SK-N-SH (cell line): Measurements from ENCODE around the gene MYO15B. TPM values are rescaled to one million over a fixed set of nuclear protein-coding genes. Genes with fewer than 3 reads are reported as not detected.

Experiments used
- CTCF ChIA-PET: fragments of 300-600, 350-600 bp; formaldehyde crosslinking; extraction: SDS; loops from one replicate; lab custom pipeline; 2021; lab: Yijun Ruan, JAX
- POLR2A ChIA-PET: fragments of 350-600 bp; sonication (Branson Sonifier 250); formaldehyde crosslinking; extraction: SDS; loops from one replicate; lab custom pipeline; 2020; ENCODE audit warnings: antibody characterized with exemption, inconsistent platforms; lab: Yijun Ruan, JAX
- DNase-seq: peaks from one replicate; pipeline ENCODE4 v3.0.0; 2012
- H2AFZ ChIP-seq: fragments of 200-600 bp; sonication (generic); 2 replicates; pipeline ENCODE4 v1.8.1; 2016; ENCODE audit warnings: antibody characterized with exemption, mild to moderate bottlenecking, low read depth
- H3F3A ChIP-seq: fragments of 200-600 bp; sonication (generic); replicated peaks from 2 replicates; pipeline ENCODE3; 2016; ENCODE audit warnings: antibody characterized with exemption, mild to moderate bottlenecking; ENCODE audit not compliant: insufficient read depth
- H3K27ac ChIP-seq, 2 experiments: fragments of 200-500 bp in 1 of 2; fragments of 200-600 bp in 1 of 2; sonication (Bioruptor generic) in 1 of 2; sonication (generic), shearing (Covaris generic) in 1 of 2; 2 replicates each; pipeline versions ENCODE4 v1.5.1 to v1.6.1; 2014 to 2016; ENCODE audit warnings: low read depth in 2 of 2, inconsistent platforms in 1 of 2, low read length in 1 of 2, mild to moderate bottlenecking in 1 of 2, mixed read lengths in 1 of 2
- H3K27me3 ChIP-seq: fragments of 200-600 bp; sonication (generic), shearing (Covaris generic); 2 replicates; pipeline ENCODE4 v1.6.1; 2016; ENCODE audit warnings: mixed run types; ENCODE audit not compliant: insufficient read depth
- H3K36me3 ChIP-seq, 2 experiments: fragments of 200-500 bp in 1 of 2; fragments of 200-600 bp in 1 of 2; sonication (Bioruptor generic) in 1 of 2; sonication (generic) in 1 of 2; replicated peaks in 1 of 2; 2 replicates each; pipeline versions ENCODE3 to v1.5.1; 2014 to 2016; ENCODE audit warnings: low read length in 1 of 2, mild to moderate bottlenecking in 1 of 2; ENCODE audit not compliant: insufficient read depth in 2 of 2, control insufficient read depth in 1 of 2
- H3K4me1 ChIP-seq, 2 experiments: fragments of 200-500 bp in 1 of 2; fragments of 200-600 bp in 1 of 2; sonication (Bioruptor generic) in 1 of 2; sonication (generic), shearing (Covaris generic) in 1 of 2; 2 replicates each; pipeline versions ENCODE4 v1.5.1 to v1.6.1; 2014 to 2016; ENCODE audit warnings: low read depth in 1 of 2, low read length in 1 of 2, mixed run types in 1 of 2; ENCODE audit not compliant: insufficient read depth in 2 of 2, control insufficient read depth in 1 of 2
- H3K4me2 ChIP-seq: fragments of 200-600 bp; sonication (generic), shearing (Covaris generic); 2 replicates; pipeline ENCODE4 v1.6.1; 2017; ENCODE audit warnings: mixed run types
- H3K4me3 ChIP-seq, 2 experiments: fragments of 200-500 bp in 1 of 2; fragments of 200-600 bp in 1 of 2; sonication (Bioruptor generic) in 1 of 2; sonication (generic), shearing (Covaris generic) in 1 of 2; 2 replicates each; pipeline versions ENCODE4 v1.5.1 to v1.8.1; 2014 to 2016; ENCODE audit warnings: low read depth in 2 of 2, inconsistent platforms in 1 of 2, low read length in 1 of 2, mild to moderate bottlenecking in 1 of 2, mixed read lengths in 1 of 2, moderate library complexity in 1 of 2
- H3K79me2 ChIP-seq: fragments of 200-600 bp; sonication (generic); 2 replicates; pipeline ENCODE4 v1.8.1; 2017; ENCODE audit warnings: mild to moderate bottlenecking; ENCODE audit not compliant: insufficient read depth
- H3K9ac ChIP-seq: fragments of 200-600 bp; sonication (generic); 2 replicates; pipeline ENCODE4 v1.6.1; 2017; ENCODE audit warnings: mixed run types
- H3K9me2 ChIP-seq: fragments of 200-600 bp; sonication (generic); 2 replicates; pipeline ENCODE4 v1.6.1; 2017; ENCODE audit warnings: mixed run types
- H3K9me3 ChIP-seq: fragments of 200-600 bp; sonication (generic); 2 replicates; pipeline ENCODE4 v1.6.1; 2017; ENCODE audit warnings: mixed run types, mild to moderate bottlenecking, moderate library complexity
- H4K20me1 ChIP-seq: fragments of 200-600 bp; sonication (generic); 2 replicates; pipeline ENCODE4 v1.6.1; 2017; ENCODE audit warnings: mild to moderate bottlenecking, mixed run types; ENCODE audit not compliant: insufficient read depth
- CTCF ChIP-seq: fragments of 200-600 bp; sonication (generic); IDR thresholded peaks from 2 replicates; pipeline ENCODE4 v1.6.1; 2017; ENCODE audit warnings: antibody characterized with exemption, mild to moderate bottlenecking, moderate library complexity
- ELF1 ChIP-seq: IDR thresholded peaks from 2 replicates; pipeline ENCODE4 v1.4.0; 2012
- EP300 ChIP-seq, 2 experiments: IDR thresholded peaks; 2 replicates each; pipeline versions ENCODE4 v1.4.0 to v1.6.1; 2012; ENCODE audit warnings: borderline replicate concordance in 1 of 2, low read depth in 1 of 2, low read length in 1 of 2
- FOSL2 ChIP-seq: IDR thresholded peaks from 2 replicates; pipeline ENCODE4 v1.4.0; 2012; ENCODE audit warnings: low read depth, mild to moderate bottlenecking, moderate library complexity, borderline replicate concordance
- GABPA ChIP-seq: IDR thresholded peaks from 2 replicates; pipeline ENCODE4 v1.4.0; 2012; ENCODE audit warnings: low read depth, mild to moderate bottlenecking
- IRF3 ChIP-seq: fragments of 150-350 bp; IDR thresholded peaks from 2 replicates; pipeline ENCODE4 v1.6.1; 2016; ENCODE audit warnings: mild to moderate bottlenecking, low read depth, low read length
- JUND ChIP-seq: IDR thresholded peaks from 2 replicates; pipeline ENCODE4 v1.4.0; 2012
- MEF2A ChIP-seq: IDR thresholded peaks from 2 replicates; pipeline ENCODE4 v1.4.0; 2012; ENCODE audit warnings: low read depth, borderline replicate concordance
- MXI1 ChIP-seq: IDR thresholded peaks from 2 replicates; pipeline ENCODE4 v1.6.1; 2012; ENCODE audit warnings: mild to moderate bottlenecking, low read depth, low read length, improper control_type of control experiment
- PBX3 ChIP-seq: IDR thresholded peaks from 2 replicates; pipeline ENCODE4; 2012
- POLR2AphosphoS5 ChIP-seq: IDR thresholded peaks from 2 replicates; pipeline ENCODE4 v1.6.1; 2012; ENCODE audit warnings: low read depth, low read length
- REST ChIP-seq: IDR thresholded peaks from 2 replicates; pipeline ENCODE4 v1.6.1; 2012; ENCODE audit warnings: mild to moderate bottlenecking, low read depth, low read length, moderate library complexity
- RFX5 ChIP-seq: IDR thresholded peaks from 2 replicates; pipeline ENCODE4 v1.6.1; 2012; ENCODE audit warnings: mild to moderate bottlenecking, improper control_type of control experiment, low read length
- WGBS: methylation state at CpG from one replicate; pipeline ENCODE4 v1.1.6; 2017; ENCODE audit warnings: low lambda C conversion rate; 5-methylcytosine and 5-hydroxymethylcytosine counted together
- polyA plus RNA-seq, 3 experiments: library from polyadenylated mRNA; depleted of rRNA; stranded (reverse); fragments of >200 nt; gene quantifications; 2 replicates each; pipeline ENCODE4 v1.2.3, GENCODE V29; 2012

MYO15B gene
- polyA plus RNA-seq, 1 of the 3 experiments (the other 2 are of a cell fraction): 10.3 TPM

- no peak for TF ChIP-seq REST
- no peak for TF ChIP-seq CTCF
- no peak for TF ChIP-seq JUND
Observed at GRCh38 chr17:75627094-75627493, 39.5 kb downstream of the MYO15B start (continued).

- Histone ChIP-seq H3K9ac (no peak overlapping the region), H4K20me1 (peaks cover 10% of the 10 kb centered on the region), H3K27ac (no peak overlapping the region), H3K9me2 (no peaks in the 10 kb centered on the region), H3K27me3 (no peaks in the 10 kb centered on the region), H3K9me3 (no peaks in the 10 kb centered on the region), H3K4me1 (peaks cover 5 to 17% of the 10 kb centered on the region in 2 experiments; a peak in 3 of 4 replicates), H3K36me3 (peaks cover 0 to 50% of the 10 kb centered on the region in 2 experiments), H3K4me2 (no peak overlapping the region), H3F3A (peaks cover 2% of the 10 kb centered on the region), H3K4me3 (no peak overlapping the region), H3K79me2 (no peaks in the 10 kb centered on the region), H2AFZ (no peak overlapping the region)
- DNase-seq: no peak
- ChIA-PET POLR2A (interaction anchor here (1.1 kb wide), 1 partner anchor 119 kb away, joined by 4 read pairs; no protein-coding TSS in a partner anchor), CTCF (interaction anchor here (1.8 to 37.9 kb wide), 6 partner anchors 8 to 123 kb away, joined by 6 to 1370 read pairs (median 20); partner anchors contain the start of genes GALK1 and SMIM5)
- TF ChIP-seq FOSL2 (no peak), PBX3 (no peak), MEF2A (no peak)
- WGBS: 88% methylated on average over 6 of the region's 6 CpGs
Observed at GRCh38 chr17:75628425-75628824, 40.8 kb downstream of the MYO15B start.

GRCh38 chr17:75629157-75629556 lies 41.6 kb downstream of the MYO15B start:
- no peak overlapping the region for H3K9ac ChIP-seq
- H3K4me2 ChIP-seq: no peak overlapping the region
- no peak overlapping the region for H3K4me3 ChIP-seq
- H3F3A ChIP-seq: peaks cover 3% of the 10 kb centered on the region
- H3K36me3 ChIP-seq: peaks cover 0 to 50% of the 10 kb centered on the region in 2 experiments
- no peaks in the 10 kb centered on the region for H3K9me2 ChIP-seq
- POLR2A ChIA-PET: interaction anchor here (0.9 to 1.1 kb wide), 2 partner anchors 9 to 119 kb away, joined by 3 to 4 read pairs; no protein-coding TSS in a partner anchor
- H3K27ac ChIP-seq: no peak overlapping the region
- no peaks in the 10 kb centered on the region for H3K27me3 ChIP-seq
- CTCF ChIA-PET: interaction anchor here (1.8 to 37.9 kb wide), 6 partner anchors 9 to 122 kb away, joined by 6 to 1370 read pairs (median 20); partner anchors contain the start of genes GALK1 and SMIM5
- H3K9me3 ChIP-seq: no peaks in the 10 kb centered on the region
- H3K4me1 ChIP-seq: peaks cover 12 to 20% of the 10 kb centered on the region in 2 experiments; a peak in 3 of 4 replicates
- DNase-seq: no peak
- WGBS: 91% methylated on average over 13 of the region's 14 CpGs
- H3K79me2 ChIP-seq: no peaks in the 10 kb centered on the region
- no peak overlapping the region for H2AFZ ChIP-seq
- H4K20me1 ChIP-seq: peaks cover 16% of the 10 kb centered on the region
- TF ChIP-seq RFX5 (no peak), POLR2AphosphoS5 (no peak), ELF1 (no peak), REST (no peak), MXI1 (no peak), IRF3 (no peak), EP300 (IDR thresholded peaks at IDR 0.05; ENCODE audit: borderline replicate concordance in 1 of 2, low read depth in 1 of 2, low read length in 1 of 2) (no peak), GABPA (no peak)
